RWPE2 (cell line): ENCODE measurements around the gene LRRC8C.

Experiments
- ATAC-seq: fragments of 200-7000 bp; cut with Tn5 transposase; 3 replicates; pipeline ENCODE4 v1.9.1; 2021; ENCODE audit warnings: low read depth
- DNase-seq: peaks from one replicate; pipeline ENCODE4 v3.0.0-alpha.2; 2020; ENCODE audit warnings: low spot score
- H3K27ac ChIP-seq: fragments of 450-650 bp; 2 replicates; pipeline ENCODE4 v1.5.1; 2017; ENCODE audit warnings: mild to moderate bottlenecking; ENCODE audit not compliant: poor library complexity, severe bottlenecking
- H3K27me3 ChIP-seq: fragments of 250-450 bp; sonication (Bioruptor Pico); 2 replicates; pipeline ENCODE4 v1.5.1; 2021; ENCODE audit warnings: mild to moderate bottlenecking, moderate library complexity; ENCODE audit not compliant: insufficient read depth, poor library complexity, severe bottlenecking
- H3K36me3 ChIP-seq: fragments of 250-450 bp; sonication (Bioruptor Pico); 2 replicates; pipeline ENCODE4 v1.5.1; 2020; ENCODE audit warnings: low read depth, mild to moderate bottlenecking, moderate library complexity
- H3K4me1 ChIP-seq: fragments of 250-450 bp; sonication (Bioruptor Pico); 2 replicates; pipeline ENCODE4 v1.5.1; 2021; ENCODE audit warnings: mild to moderate bottlenecking, moderate library complexity; ENCODE audit not compliant: insufficient read depth, poor library complexity, severe bottlenecking
- H3K4me3 ChIP-seq: fragments of 250-450 bp; sonication (Bioruptor Pico); 2 replicates; pipeline ENCODE4 v1.5.1; 2021; ENCODE audit warnings: mild to moderate bottlenecking, moderate library complexity; ENCODE audit not compliant: severe bottlenecking
- H3K9me3 ChIP-seq: fragments of 250-450 bp; sonication (Bioruptor Pico); 2 replicates; pipeline ENCODE4 v1.5.1; 2021; ENCODE audit warnings: mild to moderate bottlenecking, moderate library complexity; ENCODE audit not compliant: severe bottlenecking
- CTCF ChIP-seq: fragments of 450-650 bp; IDR thresholded peaks from one replicate; pipeline ENCODE4 v1.5.1; 2017; ENCODE audit warnings: mild to moderate bottlenecking, moderate library complexity; ENCODE audit not compliant: poor library complexity, severe bottlenecking

LRRC8C gene

GRCh38 chr1:89687254-89687653, 54.3 kb downstream of the LRRC8C start:
- Histone ChIP-seq H3K36me3 (peaks cover 41% of the 10 kb centered on the region), H3K9me3 (no peaks in the 10 kb centered on the region)
- DNase-seq: no peak

GRCh38 chr1:89688607-89689006, 55.7 kb downstream of the LRRC8C start:
- Histone ChIP-seq H3K27me3 (no peaks in the 10 kb centered on the region), H3K4me3 (no peak overlapping the region), H3K36me3 (peaks cover 38% of the 10 kb centered on the region), H3K27ac (no peak overlapping the region), H3K4me1 (no peaks in the 10 kb centered on the region), H3K9me3 (no peaks in the 10 kb centered on the region)
- DNase-seq (no peak), ATAC-seq (no peak)
- no peak for TF ChIP-seq CTCF

More at GRCh38 chr1:89687254-89687653, 54.3 kb downstream of the LRRC8C start:
- Histone ChIP-seq H3K27ac (no peak overlapping the region), H3K4me1 (no peaks in the 10 kb centered on the region), H3K27me3 (no peaks in the 10 kb centered on the region), H3K4me3 (no peak overlapping the region)
- ATAC-seq: no peak
- TF ChIP-seq CTCF: no peak

- Histone ChIP-seq H3K27me3 (no peaks in the 10 kb centered on the region), H3K4me1 (no peaks in the 10 kb centered on the region), H3K36me3 (peaks cover 38% of the 10 kb centered on the region), H3K4me3 (no peak overlapping the region), H3K27ac (no peak overlapping the region), H3K9me3 (no peaks in the 10 kb centered on the region)
- no peak for DNase-seq
- no peak for TF ChIP-seq CTCF
- ATAC-seq: no peak
Measured at GRCh38 chr1:89689234-89689633, 56.3 kb downstream of the LRRC8C start.

GRCh38 chr1:89690595-89690994, 57.7 kb downstream of the LRRC8C start:
- no peak overlapping the region for H3K27ac ChIP-seq
- H3K4me3 ChIP-seq: no peak overlapping the region
- no peaks in the 10 kb centered on the region for H3K9me3 ChIP-seq
- peaks cover 43% of the 10 kb centered on the region for H3K36me3 ChIP-seq
- no peak for TF ChIP-seq CTCF
- no peaks in the 10 kb centered on the region for H3K4me1 ChIP-seq
- DNase-seq: no peak
- no peak for ATAC-seq
- H3K27me3 ChIP-seq: no peaks in the 10 kb centered on the region

GRCh38 chr1:89692601-89693521, 59.9 kb downstream of the LRRC8C start:
- Histone ChIP-seq H3K4me1 (no peaks in the 10 kb centered on the region), H3K4me3 (no peak overlapping the region), H3K36me3 (peaks cover 32% of the 10 kb centered on the region), H3K9me3 (no peaks in the 10 kb centered on the region), H3K27me3 (no peaks in the 10 kb centered on the region), H3K27ac (no peak overlapping the region)
- no peak for ATAC-seq
- DNase-seq: no peak
- no peak for TF ChIP-seq CTCF
